Mammary epithelial cell (primary cell): ENCODE data around the gene SPAG16.

ENCODE experiments used
- EZH2 ChIP-seq: IDR thresholded peaks from 2 replicates; pipeline ENCODE4 v1.6.1; 2012; ENCODE audit warnings: low read length, inconsistent platforms, borderline replicate concordance
- TF ChIP-seq, protein P1 (sequence below), 2 donors: IDR thresholded peaks in 1 of 2; conservative IDR thresholded peaks in 1 of 2; 2 replicates each; pipeline ENCODE4 v1.5.1; 2011 to 2012; ENCODE audit warnings: inconsistent platforms in 2 of 2, low read length in 2 of 2, mild to moderate bottlenecking in 2 of 2, control low read depth in 1 of 2, low read depth in 1 of 2; ENCODE audit not compliant: insufficient read depth in 1 of 2; ENCODE audit errors: extremely low read depth in 1 of 2

GRCh38 chr2:213726101-213726500, 441.8 kb downstream of the SPAG16 start:
- TF ChIP-seq, protein P1, sequence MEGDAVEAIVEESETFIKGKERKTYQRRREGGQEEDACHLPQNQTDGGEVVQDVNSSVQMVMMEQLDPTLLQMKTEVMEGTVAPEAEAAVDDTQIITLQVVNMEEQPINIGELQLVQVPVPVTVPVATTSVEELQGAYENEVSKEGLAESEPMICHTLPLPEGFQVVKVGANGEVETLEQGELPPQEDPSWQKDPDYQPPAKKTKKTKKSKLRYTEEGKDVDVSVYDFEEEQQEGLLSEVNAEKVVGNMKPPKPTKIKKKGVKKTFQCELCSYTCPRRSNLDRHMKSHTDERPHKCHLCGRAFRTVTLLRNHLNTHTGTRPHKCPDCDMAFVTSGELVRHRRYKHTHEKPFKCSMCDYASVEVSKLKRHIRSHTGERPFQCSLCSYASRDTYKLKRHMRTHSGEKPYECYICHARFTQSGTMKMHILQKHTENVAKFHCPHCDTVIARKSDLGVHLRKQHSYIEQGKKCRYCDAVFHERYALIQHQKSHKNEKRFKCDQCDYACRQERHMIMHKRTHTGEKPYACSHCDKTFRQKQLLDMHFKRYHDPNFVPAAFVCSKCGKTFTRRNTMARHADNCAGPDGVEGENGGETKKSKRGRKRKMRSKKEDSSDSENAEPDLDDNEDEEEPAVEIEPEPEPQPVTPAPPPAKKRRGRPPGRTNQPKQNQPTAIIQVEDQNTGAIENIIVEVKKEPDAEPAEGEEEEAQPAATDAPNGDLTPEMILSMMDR (conservative IDR thresholded peaks at IDR 0.05 in 1 of 2, IDR thresholded peaks at IDR 0.05 in 1 of 2; ENCODE audit: extremely low read depth in 1 of 2, insufficient read depth in 1 of 2, low read depth in 1 of 2, low read length in 2 of 2) = no peak
- TF ChIP-seq EZH2 = no peak
